HS-5 (cell line): ENCODE results near the gene RBMY1A1.
"Not testable (repeated sequence)": the region's sequence is repeated elsewhere in the genome, so short reads cannot be mapped to it uniquely, and the experiment has no call there.

Experiments used
- DNase-seq: peaks from one replicate; pipeline ENCODE4 v3.0.0-alpha.2; 2012; ENCODE audit warnings: low read depth

Gene RBMY1A1

GRCh38 chrY:21534579-21534978, at the start of gene RBMY1A1:
Gene RBMY1A1, plus strand, starts transcription at chrY:21534879. Its CDS starts 2,013 bp downstream, at chrY:21536892.
- not testable (repeated sequence) for DNase-seq

DNA sequence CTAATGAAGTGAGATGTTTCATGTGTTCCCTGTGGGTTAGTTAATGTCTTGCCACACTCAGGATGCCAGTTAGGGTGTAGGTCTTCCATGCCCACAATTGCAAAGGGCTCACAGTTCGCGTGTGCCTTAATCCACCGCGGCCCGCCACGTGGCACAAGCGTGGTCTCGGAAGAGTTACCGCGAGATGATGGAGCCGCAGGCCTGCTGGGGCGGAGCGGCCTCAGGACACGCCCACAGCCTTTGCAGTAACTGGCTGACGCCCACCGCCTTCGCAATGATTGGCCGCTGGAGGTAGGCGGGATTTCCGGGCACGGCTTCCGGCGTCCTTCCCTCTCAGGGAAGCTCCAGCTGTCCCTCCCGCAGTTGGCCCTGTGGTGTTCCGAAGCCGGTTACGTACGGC, 23.6 kb upstream of the RBMY1A1 start, which contains the start of gene RBMY1B:
Gene RBMY1B, plus strand, starts transcription at position 301 of the 400 bp plus-strand sequence. CDS start 2,013 bp downstream, outside the sequence.
- DNase-seq = not testable (repeated sequence)

GRCh38 chrY:21559316-21559984, 24.8 kb downstream of the RBMY1A1 start:
- not testable (repeated sequence) for DNase-seq

DNA sequence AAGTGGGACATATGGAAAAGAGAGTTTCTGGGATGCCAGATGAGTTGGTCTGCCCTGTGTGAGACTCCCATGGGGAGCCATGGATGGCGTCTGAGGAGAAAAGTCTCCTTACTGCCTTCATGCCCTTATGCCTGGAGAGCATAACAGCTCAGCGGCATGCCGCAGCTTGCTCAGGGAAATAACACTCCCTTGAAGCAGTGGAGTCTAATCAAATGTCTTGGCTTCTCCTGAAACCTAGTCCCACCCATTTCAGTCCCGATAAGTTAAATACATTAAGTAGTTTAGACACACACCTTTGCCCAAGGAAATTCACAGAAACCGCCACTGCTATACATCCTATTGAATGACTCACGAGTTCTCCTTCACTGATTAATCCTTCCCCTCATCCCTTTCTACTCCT, 50.8 kb downstream of the RBMY1A1 start:
- no peak for DNase-seq

GRCh38 chrY:21586454-21586853, 51.8 kb downstream of the RBMY1A1 start:
- not testable (repeated sequence) for DNase-seq

DNA sequence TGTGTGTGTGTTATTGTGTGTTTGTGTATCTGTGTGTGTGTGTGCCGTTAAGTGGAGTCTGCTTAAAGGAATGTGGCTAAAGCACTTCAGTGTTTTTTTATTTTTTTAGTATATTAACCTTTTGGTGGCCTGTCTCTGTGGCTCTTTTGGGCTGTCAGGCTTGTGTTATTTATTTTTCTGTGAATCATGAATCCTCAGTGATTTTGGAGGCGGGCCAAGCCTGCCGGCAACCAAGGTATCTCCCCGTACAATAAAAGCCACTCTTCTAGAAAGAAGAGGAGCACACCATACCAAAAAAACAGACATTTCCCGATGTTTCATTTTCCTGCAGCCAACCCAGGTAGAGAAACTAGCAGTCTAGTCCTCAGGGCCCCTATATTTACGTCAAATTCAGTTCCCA, 57.4 kb downstream of the RBMY1A1 start:
- DNase-seq = no peak

GRCh38 chrY:21596287-21596686, 61.6 kb downstream of the RBMY1A1 start:
- not testable (repeated sequence) for DNase-seq
